HEK293T (cell line): Measurements from ENCODE around the gene GTPBP6.

Experiments
- FOXK2 ChIP-seq: fragments of 450-650 bp; IDR thresholded peaks from 2 replicates; pipeline ENCODE4 v1.6.1; 2016; ENCODE audit warnings: mild to moderate bottlenecking
- SP1 ChIP-seq: fragments of 450-650 bp; IDR thresholded peaks from 2 replicates; pipeline ENCODE4 v1.6.1; 2017

GRCh38 chrX:261919-262352 is 56.7 kb downstream of the GTPBP6 start:
- TF ChIP-seq SP1 (no peak), FOXK2 (no peak)
